ENCODE results near the gene MYL3.

DNA sequence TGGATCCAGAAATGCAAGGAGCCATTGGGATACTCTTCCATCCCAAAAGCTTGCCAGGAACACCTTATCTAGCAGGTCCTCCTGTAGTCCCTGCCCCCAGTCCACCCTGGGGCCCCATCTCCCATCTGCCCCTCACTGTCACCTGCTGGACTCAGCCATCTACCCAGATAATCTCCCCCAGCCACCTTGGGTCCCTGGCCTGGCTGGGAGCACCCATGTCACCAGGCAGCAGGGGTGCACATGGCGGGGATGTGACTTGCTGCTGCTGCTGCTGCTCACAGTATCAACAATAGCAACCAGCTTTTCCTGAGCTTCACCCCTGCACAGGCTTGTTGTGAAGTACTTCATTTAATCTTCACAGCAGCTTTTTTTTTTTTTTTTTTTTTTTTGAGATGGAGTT lies 26.9 kb upstream of the MYL3 start:
- TF ChIP-seq, protein P1, sequence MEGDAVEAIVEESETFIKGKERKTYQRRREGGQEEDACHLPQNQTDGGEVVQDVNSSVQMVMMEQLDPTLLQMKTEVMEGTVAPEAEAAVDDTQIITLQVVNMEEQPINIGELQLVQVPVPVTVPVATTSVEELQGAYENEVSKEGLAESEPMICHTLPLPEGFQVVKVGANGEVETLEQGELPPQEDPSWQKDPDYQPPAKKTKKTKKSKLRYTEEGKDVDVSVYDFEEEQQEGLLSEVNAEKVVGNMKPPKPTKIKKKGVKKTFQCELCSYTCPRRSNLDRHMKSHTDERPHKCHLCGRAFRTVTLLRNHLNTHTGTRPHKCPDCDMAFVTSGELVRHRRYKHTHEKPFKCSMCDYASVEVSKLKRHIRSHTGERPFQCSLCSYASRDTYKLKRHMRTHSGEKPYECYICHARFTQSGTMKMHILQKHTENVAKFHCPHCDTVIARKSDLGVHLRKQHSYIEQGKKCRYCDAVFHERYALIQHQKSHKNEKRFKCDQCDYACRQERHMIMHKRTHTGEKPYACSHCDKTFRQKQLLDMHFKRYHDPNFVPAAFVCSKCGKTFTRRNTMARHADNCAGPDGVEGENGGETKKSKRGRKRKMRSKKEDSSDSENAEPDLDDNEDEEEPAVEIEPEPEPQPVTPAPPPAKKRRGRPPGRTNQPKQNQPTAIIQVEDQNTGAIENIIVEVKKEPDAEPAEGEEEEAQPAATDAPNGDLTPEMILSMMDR (conservative IDR thresholded peaks at IDR 0.05; ENCODE audit: low read depth, low read length): no peak
- TF ChIP-seq EZH2 (IDR thresholded peaks at IDR 0.05; ENCODE audit: low read length, unreplicated experiment): no peak
